ENCODE data around the gene KIFC3.

DNA sequence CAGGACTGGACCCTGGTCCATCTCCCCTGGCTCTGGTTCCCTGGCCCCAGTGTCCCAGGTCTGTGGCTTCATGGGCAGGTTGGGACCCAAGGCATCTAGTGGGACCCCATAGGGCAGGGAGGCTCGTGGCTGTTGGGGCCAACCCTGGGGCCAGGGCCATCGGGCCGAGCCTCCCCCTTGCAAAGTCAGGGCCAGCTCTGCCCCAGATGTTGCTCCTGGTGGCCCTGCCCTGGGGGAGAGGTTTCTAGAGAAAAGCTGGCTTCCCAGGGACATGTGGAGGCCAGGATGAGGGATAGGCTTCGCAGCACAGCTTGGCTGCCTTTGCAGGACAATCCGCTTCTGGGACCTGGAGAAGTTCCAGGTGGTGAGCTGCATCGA lies 50.1 kb downstream of the KIFC3 start:
- no peak for TF ChIP-seq CTCF (IDR thresholded peaks at IDR 0.05)
- TF ChIP-seq POLR2A (IDR thresholded peaks at IDR 0.05): no peak
- TF ChIP-seq EP300 (IDR thresholded peaks at IDR 0.05): no peak
